Mesothelial cell of epicardium (in vitro differentiated cells): Measurements from ENCODE around the gene GLRX5. TPM values are rescaled to one million over a fixed set of nuclear protein-coding genes. Genes with fewer than 3 reads are reported as not detected.
A peak's percentile ranks its signal among the peaks of the same experiment; 100 is the strongest.

Experiments used
- DNase-seq, 2 experiments: peaks; one replicate each; pipeline ENCODE4 v3.0.0; 2021; ENCODE audit warnings: low spot score in 2 of 2; ENCODE audit not compliant: unreplicated experiment in 2 of 2
- H3K27ac Mint-ChIP-seq: 2 replicates; pipeline ENCODE4 v1.8.0; 2021; ENCODE audit warnings: mixed read lengths
- H3K27me3 Mint-ChIP-seq: 2 replicates; pipeline ENCODE4 v1.8.0; 2021; ENCODE audit warnings: low read depth, mixed read lengths
- H3K36me3 Mint-ChIP-seq: 2 replicates; pipeline ENCODE4 v1.8.0; 2021; ENCODE audit warnings: mixed read lengths
- H3K4me1 Mint-ChIP-seq: 2 replicates; pipeline ENCODE4 v1.8.0; 2021; ENCODE audit warnings: mixed read lengths
- H3K4me3 Mint-ChIP-seq: 2 replicates; pipeline ENCODE4 v1.8.0; 2021; ENCODE audit warnings: mild to moderate bottlenecking, moderate library complexity, mixed read lengths
- H3K9me3 Mint-ChIP-seq: 2 replicates; pipeline ENCODE4 v1.8.0; 2021; ENCODE audit warnings: mixed read lengths
- CTCF ChIP-seq: fragments of 200-600 bp; sonication (generic); IDR thresholded peaks from one replicate; pipeline ENCODE4 v1.5.0; 2021; ENCODE audit warnings: antibody characterized with exemption; ENCODE audit not compliant: unreplicated experiment
- total RNA-seq: library from RNA; stranded (reverse); gene quantifications from 3 replicates; pipeline ENCODE4 v1.2.1, GENCODE V29; 2021

GLRX5 gene
- total RNA-seq, 1 donor from 2014 or later = 38.4 TPM

- Mint-ChIP-seq H3K27me3 (no peaks in the 10 kb centered on the region), H3K4me3 (no peak overlapping the region), H3K36me3 (peaks cover 30% of the 10 kb centered on the region), H3K27ac (peak overlapping the region; percentile 57), H3K9me3 (peaks cover 14% of the 10 kb centered on the region), H3K4me1 (peaks cover 14% of the 10 kb centered on the region)
- TF ChIP-seq CTCF = no peak
- DNase-seq = no peak
Measured at GRCh38 chr14:95547272-95547625, 12.4 kb downstream of the GLRX5 start.

GRCh38 chr14:95547626-95548327 lies 12.9 kb downstream of the GLRX5 start:
- no peak for TF ChIP-seq CTCF
- Mint-ChIP-seq H3K36me3 (peaks cover 30% of the 10 kb centered on the region), H3K27me3 (no peaks in the 10 kb centered on the region), H3K4me3 (no peak overlapping the region), H3K4me1 (peaks cover 14% of the 10 kb centered on the region), H3K9me3 (peaks cover 14% of the 10 kb centered on the region), H3K27ac (peak overlapping the region; percentile 65)
- no peak for DNase-seq

GRCh38 chr14:95548328-95548929 lies 13.6 kb downstream of the GLRX5 start:
- Mint-ChIP-seq H3K4me3 (no peak overlapping the region), H3K27ac (peak overlapping the region; percentile 65), H3K4me1 (peaks cover 14% of the 10 kb centered on the region), H3K36me3 (peaks cover 30% of the 10 kb centered on the region), H3K27me3 (no peaks in the 10 kb centered on the region), H3K9me3 (peaks cover 14% of the 10 kb centered on the region)
- no peak for DNase-seq
- no peak for TF ChIP-seq CTCF

GRCh38 chr14:95549656-95550585 lies 15.1 kb downstream of the GLRX5 start:
- Mint-ChIP-seq H3K36me3 (peaks cover 27% of the 10 kb centered on the region), H3K4me3 (no peak overlapping the region), H3K9me3 (peaks cover 14% of the 10 kb centered on the region), H3K27me3 (no peaks in the 10 kb centered on the region), H3K4me1 (peaks cover 14% of the 10 kb centered on the region), H3K27ac (no peak overlapping the region)
- DNase-seq = no peak
- TF ChIP-seq CTCF = no peak

- Mint-ChIP-seq H3K9me3 (peaks cover 14% of the 10 kb centered on the region), H3K36me3 (peaks cover 27% of the 10 kb centered on the region), H3K27ac (no peak overlapping the region), H3K4me3 (no peak overlapping the region), H3K4me1 (peaks cover 14% of the 10 kb centered on the region), H3K27me3 (no peaks in the 10 kb centered on the region)
- DNase-seq = no peak
- TF ChIP-seq CTCF = no peak
Measured at GRCh38 chr14:95551435-95551834, 16.6 kb downstream of the GLRX5 start.
